GOT3 (cell line): ENCODE results near the gene STK4.

Experiments
- DNase-seq: peaks from one replicate; lab custom pipeline; 2025; ENCODE audit warnings: mixed read lengths; lab: John Stamatoyannopoulos, UW

STK4 gene

DNA sequence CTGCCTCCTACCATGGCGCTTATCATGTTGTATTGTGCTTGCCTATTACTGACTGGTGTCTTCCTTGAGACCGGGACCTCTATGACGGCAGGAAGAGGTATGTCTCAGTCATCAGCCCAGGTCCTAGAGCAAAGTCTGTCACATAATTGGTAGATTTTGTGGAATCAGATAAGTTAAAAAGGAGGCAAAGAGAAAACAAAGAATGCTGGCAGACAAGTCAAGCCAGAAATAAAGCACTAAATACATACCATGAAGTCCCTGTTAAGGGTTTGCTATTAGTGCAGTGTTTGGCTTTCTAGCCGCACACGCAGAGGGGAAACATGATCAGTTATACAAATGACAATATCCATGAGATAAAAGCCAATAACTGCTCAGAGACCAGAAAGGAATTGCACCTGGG, 12.1 kb upstream of the STK4 start:
- no peak for DNase-seq

GRCh38 chr20:44955270-44955669, 11.0 kb upstream of the STK4 start:
- DNase-seq: no peak

DNA sequence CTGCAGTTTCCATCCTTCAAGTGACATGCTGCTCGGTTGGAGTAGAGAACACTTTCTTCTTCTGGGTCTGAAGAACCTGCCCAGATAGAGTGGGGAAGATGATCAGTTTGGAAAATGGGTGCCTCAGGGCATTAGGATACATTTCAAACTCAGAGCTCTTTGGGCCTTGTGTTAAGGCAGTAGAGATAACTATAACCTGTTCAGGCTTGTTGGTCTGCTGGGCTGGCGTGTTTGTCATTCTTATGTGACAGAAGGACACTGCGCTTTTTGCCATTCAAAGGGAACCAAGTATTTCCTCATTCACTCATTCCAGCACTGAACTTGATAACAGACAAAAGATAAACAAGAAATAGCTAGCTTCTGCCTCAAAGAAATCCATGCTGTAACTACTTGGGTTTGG, 9.9 kb upstream of the STK4 start:
- no peak for DNase-seq

- DNase-seq: no peak
Observed at GRCh38 chr20:44958276-44958675, 8.0 kb upstream of the STK4 start.

DNA sequence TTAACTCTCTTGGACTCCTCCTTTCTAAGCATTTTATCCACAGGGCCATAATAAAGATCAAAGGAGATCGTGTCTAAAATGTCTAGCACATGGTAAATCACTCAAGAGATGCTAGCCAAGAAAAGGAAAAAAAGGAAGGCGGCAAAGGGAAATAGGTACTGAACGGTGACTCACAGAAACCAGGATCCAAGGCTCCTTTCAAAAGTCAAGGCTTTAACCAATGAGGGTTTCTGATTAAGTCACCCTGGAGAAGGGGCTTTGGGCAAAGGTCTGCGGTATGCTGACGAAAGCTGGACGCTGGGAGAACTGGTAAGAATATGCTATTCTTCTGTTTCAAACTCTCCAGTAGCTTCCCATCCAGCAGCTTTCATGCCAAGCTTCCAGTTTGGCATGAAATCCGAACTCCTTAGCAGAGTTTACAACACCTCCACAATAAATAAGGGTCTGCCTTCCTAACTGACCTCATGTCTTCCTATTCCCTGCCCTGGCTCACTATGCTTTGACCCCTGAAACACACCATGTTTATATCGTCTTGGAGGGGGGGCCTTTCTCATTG, 7.2 kb upstream of the STK4 start:
- DNase-seq: no peak

DNA sequence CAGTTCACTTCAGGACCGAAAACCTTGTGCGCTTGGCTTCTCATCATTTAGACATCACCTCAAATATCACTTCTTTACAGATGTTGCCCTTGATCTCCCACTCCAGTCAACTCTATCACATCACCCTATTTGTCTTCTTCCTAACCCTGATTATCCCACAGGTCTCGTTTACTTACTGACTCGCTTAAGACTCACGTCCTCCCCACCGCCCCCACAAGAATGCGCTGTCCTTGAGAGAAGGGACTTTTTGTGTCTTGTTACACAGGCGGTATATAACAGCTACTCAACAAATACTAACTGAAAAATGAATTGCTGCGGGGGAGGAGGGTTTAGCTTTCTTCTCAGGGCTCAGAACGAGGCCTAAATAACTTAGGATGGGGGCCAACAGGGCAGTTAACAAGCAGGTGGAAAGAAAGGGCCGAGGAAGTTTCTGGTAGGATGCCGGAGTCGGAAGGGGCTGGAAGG, 6.6 kb upstream of the STK4 start:
- no peak for DNase-seq

- DNase-seq: peak; percentile 81
Observed at GRCh38 chr20:44960103-44960852, 6.0 kb upstream of the STK4 start, which contains the start of gene TOMM34. TSS of gene TOMM34 (minus strand) at chr20:44960397. CDS start at chr20:44960333, 64 bp downstream.

DNA sequence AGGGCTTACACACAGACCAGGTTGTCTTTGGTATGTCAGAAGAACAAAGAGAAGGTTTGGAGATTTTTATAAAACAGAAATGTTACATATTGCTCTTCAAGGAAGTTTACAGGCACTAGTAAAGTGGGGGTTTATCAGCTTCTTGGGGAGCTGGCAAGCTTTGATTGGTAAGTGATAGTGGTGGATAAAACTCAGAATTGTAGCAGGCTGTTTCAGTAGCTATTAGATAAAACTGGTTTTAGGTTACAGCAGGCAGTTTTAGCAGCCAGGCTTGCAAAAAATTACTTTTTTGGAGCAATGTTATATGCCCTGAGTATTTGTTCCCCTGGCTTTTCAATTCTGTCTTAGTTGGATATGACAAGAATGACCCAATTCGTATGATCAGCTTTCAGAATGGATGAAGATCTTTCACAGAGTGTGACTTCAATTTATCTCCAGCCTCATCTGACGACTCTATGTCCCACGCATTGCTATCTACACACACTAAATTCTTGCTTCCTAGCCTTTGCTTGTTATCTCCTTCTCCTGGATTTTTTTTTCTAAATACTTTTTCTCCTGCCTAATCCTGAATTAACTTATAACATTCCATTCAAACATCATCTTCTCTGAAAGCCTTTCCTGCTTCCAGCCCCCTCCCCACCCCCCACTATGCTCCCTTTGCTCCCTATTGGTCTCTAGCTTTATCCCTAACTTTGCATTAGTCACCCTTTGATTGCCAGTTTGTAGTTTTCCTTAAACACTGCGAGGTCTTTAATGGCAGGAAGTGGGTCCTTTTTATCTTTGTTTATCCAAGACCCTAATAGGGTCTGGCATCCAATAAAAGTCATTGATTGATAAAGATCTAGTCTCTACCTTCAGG, 5.1 kb upstream of the STK4 start:
- no peak for DNase-seq

GRCh38 chr20:44961870-44962267, 4.4 kb upstream of the STK4 start:
- DNase-seq: no peak

DNA sequence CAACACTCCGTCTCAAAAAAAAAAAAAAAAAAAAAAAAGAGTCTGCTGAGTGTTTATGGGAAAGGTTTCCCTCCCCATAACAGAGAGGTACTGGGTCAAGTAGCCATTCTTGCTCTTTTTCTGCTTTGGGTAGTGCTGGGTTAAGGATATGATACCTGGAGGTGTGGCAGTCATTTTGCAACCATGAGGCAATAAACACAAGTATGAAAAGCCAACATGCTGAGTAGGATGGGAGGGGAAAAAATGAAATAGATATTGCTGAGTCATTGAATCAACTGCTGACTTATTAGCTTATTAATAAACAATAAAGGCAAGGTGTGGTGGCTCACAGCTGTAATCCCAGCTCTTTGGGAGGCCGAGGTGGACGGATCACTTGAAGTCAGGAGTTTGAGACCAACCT, 3.8 kb upstream of the STK4 start:
- no peak for DNase-seq

- no peak for DNase-seq
Observed at GRCh38 chr20:44963325-44964215, 2.7 kb upstream of the STK4 start.

GRCh38 chr20:44965651-44966029, 672 bp upstream of the STK4 start:
- DNase-seq: no peak

DNA sequence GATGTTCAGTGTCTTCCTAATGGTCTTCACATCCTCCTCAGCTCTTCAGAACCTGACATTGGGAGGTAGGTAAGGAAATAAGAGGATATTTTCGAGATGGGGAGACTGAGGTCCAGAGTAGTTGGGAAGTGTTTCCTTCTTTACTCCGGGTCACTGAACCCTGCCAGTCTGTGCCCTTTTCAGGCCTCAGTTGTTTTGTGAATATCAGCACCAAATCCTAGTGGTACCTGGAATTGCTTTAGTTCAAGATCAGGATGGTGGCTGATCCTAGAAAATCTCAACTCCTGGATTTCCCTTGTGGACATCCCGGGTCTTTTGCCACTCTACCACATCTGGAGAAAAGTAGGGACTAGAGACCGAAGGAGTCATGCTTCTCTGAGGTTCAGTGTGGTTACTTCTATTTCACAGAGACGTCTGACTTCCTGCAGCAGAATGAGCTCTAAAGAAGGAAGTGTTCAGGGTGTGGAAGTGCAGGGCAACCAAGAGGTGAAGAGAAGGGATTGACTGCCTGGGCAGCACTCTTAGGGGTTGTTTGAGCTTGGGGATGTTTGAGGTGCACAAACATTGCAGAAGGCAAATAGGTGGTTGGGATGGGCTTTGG, 995 bp downstream of the STK4 start:
- DNase-seq: no peak

DNA sequence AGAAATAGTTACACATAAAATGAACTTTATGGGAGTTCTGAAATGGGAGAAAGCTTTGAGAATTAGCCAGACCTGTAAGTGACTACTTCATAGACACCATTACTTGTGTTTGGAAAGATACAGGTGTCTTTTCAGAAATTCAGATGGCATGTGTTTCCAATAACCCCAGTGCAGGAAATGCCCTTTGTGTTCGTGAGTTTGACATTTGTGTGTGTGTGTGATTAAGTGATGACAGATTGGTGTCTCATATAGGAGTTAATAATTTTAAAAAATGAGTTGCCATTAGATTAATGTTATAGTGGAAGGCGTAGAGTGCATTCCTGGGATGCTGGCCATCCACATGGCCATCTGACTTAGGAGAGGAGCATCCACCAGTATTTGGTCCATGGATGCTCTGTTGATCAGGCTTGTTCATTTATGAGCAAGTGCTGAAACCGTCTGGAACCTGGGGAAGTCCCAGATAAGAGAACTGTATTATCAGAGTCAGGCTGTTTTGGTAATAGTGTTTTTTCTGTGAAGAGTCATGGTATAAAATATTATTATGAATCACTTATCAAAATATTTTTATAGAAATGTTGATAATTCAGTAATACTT, 3.1 kb downstream of the STK4 start:
- no peak for DNase-seq

GRCh38 chr20:44970243-44970757, 4.0 kb downstream of the STK4 start:
- DNase-seq: no peak

DNA sequence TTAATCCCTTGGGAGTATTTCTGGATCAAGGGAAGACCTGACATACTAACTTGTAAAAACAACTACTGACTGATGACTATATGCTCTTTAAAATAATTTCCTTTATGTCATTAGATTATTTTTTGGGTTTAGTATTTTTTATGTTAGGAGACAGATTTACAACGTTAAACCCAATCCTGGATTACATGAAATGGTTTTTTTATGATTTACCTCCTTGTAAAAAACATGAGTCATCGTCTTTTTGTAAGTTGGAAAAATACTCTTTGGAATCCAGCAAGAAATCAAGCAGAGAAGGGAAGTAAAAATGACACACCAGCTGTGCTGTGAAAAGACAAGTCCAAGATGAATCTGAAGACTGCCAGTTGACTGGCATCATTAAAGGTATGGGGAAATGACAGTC, 6.7 kb downstream of the STK4 start:
- DNase-seq: no peak

- DNase-seq: no peak
Observed at GRCh38 chr20:44976698-44977097, 10.4 kb downstream of the STK4 start.

DNA sequence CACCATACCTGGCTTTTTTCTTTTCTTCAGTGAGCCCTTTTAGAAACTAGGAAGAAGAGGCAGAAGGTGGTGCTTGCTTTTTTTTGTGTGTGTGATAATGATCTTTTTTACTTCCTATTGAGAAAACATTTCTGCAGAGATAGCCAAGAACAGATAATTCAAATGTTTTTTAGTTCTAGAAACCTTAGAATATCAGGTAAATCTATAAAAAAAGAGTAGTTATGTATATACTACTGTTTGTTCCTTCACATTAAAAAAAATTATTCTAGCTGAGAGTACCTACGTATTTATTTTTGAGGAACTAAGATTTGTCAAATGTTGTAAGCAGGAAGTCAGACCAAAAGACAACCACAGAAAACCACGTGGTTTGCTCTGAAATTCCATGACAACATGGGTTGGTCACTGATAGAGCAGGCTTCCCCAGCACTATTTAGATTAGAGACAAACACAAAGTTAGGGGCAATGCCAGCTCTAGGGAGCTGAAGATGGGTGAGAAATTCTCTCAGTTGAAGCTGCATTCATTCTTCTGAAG, 12.8 kb downstream of the STK4 start:
- no peak for DNase-seq

- no peak for DNase-seq
Observed at GRCh38 chr20:44981736-44982406, 15.6 kb downstream of the STK4 start.

- DNase-seq: no peak
Observed at GRCh38 chr20:44983093-44983674, 16.9 kb downstream of the STK4 start.
